GM12875 (cell line): ENCODE results near the gene SLC25A48.

Experiments used
- H3K4me3 ChIP-seq: one replicate; pipeline ENCODE4 v1.5.1; 2011; ENCODE audit warnings: low read depth, low read length, control low read depth
- TF ChIP-seq, protein P1 (sequence below): IDR thresholded peaks from 2 replicates; pipeline ENCODE4 v1.5.1; 2011; ENCODE audit warnings: low read depth, mild to moderate bottlenecking, control low read depth, inconsistent platforms, low read length, moderate library complexity, borderline replicate concordance; ENCODE audit not compliant: insufficient read depth

Gene SLC25A48

DNA sequence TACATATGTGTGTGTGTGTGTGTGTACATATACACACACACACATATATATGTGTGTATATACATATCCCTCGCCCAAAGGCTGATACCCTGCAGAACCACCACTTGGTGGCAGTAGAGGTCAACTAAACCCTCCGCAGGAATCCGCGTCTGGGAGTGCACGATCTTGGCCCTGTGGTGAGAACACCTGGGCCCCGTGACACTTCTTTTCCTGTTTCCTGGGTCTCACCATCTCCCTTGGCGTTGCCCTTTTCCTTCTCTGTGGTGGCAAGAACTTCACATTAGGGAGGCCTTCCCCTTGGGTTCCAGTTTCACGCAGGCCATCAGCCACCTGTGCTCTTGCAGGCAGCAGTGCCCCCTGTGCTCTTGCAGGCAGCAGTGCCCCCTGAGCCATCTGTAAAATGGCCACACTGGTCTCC, 53.0 kb downstream of the SLC25A48 start:
- TF ChIP-seq, protein P1, sequence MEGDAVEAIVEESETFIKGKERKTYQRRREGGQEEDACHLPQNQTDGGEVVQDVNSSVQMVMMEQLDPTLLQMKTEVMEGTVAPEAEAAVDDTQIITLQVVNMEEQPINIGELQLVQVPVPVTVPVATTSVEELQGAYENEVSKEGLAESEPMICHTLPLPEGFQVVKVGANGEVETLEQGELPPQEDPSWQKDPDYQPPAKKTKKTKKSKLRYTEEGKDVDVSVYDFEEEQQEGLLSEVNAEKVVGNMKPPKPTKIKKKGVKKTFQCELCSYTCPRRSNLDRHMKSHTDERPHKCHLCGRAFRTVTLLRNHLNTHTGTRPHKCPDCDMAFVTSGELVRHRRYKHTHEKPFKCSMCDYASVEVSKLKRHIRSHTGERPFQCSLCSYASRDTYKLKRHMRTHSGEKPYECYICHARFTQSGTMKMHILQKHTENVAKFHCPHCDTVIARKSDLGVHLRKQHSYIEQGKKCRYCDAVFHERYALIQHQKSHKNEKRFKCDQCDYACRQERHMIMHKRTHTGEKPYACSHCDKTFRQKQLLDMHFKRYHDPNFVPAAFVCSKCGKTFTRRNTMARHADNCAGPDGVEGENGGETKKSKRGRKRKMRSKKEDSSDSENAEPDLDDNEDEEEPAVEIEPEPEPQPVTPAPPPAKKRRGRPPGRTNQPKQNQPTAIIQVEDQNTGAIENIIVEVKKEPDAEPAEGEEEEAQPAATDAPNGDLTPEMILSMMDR: peak; percentile 69
- H3K4me3 ChIP-seq: no peak overlapping the region

DNA sequence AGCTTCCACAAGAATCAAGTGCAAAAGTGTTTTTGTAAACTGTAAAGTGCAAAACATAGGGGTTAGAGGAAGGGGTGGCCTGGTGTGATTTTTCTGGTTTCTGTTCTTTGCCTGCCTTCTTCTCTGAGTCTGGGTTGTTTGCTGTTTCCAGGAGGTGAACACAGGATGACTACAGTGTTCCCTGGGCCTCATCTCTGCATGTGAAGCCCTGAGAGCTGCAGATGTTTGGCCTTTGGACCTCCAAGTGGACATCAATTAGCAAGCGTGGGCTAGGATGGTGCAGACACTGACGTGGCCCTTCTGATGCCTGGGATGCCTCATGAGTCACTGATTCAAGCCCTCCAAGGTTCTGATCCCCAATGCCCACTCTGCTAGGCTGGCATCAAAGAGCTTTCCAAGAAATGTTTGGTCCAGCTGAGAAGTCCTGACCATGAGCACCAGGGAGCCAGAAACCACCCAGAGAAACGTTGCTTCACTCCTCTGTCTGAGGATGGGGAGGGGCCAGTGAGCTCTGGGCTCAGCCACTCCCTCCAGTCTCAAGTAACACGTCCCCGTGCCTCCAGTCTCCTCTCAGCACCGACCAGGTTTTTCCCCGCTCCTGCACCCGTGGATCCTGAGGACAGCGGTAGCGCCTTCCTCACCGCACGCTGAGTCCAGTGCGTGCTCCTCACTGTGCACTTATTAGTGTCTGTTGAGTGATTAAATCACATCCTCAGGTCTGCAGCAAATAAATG, 53.6 kb downstream of the SLC25A48 start:
- TF ChIP-seq, protein P1: no peak
- H3K4me3 ChIP-seq: no peak overlapping the region

DNA sequence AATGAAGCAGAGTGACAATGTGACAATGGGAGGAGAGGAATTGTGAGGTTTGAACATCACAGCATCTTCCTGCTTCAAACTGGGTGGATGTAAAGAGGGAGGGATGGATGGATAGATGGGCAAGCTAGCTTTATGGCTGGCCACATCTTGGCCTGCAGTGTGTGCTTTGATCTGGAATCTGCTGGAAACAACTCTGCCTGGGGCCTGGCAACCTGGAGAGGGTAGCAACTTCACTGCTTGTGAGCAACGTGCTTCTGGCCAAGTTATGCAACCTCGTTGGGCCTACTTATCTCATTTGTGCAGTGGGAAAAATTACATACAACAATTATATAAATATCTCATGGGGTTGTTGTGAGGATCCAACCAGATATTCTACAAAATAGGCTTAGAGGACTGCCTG, 55.8 kb downstream of the SLC25A48 start:
- TF ChIP-seq, protein P1: no peak
- no peak overlapping the region for H3K4me3 ChIP-seq

DNA sequence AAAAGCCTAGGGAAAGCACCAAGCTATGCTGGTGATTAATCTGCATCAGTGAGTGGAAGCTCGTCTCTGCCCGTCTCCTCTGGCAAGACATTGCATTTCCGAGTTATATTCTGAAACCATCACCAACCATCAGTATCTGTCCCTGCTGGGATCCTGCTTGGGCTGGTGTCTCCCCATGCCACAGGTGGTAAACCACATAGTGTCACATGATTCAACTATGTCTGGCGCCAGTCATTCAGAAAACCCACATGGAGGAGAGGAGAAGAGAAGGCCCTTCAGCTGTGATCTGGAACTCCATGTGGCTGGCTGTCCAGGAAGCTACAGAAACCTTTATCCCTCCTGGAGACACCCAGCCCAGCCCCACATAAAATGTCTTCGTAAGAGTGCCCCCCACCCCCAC, 56.4 kb downstream of the SLC25A48 start:
- no peak overlapping the region for H3K4me3 ChIP-seq
- TF ChIP-seq, protein P1: no peak

DNA sequence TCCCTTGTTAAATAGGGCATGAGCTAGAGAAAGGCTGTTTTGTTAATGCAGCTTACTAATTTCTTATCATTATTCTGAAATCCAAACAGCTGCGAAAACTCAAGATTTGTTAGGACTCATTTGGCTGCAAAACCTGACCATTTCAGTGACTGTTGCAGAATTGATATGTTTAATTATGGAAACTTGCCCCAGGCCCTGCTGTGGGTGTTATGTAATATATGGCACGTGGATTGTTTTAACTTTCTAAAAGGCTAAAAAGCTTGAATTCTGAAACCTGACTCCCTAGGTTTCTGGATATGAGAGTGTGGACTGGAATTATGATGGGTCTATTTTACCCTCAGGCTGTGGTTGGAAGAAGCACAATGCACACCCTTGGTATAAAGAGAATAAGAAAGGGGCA, 56.8 kb downstream of the SLC25A48 start:
- H3K4me3 ChIP-seq: no peak overlapping the region
- TF ChIP-seq, protein P1: no peak

DNA sequence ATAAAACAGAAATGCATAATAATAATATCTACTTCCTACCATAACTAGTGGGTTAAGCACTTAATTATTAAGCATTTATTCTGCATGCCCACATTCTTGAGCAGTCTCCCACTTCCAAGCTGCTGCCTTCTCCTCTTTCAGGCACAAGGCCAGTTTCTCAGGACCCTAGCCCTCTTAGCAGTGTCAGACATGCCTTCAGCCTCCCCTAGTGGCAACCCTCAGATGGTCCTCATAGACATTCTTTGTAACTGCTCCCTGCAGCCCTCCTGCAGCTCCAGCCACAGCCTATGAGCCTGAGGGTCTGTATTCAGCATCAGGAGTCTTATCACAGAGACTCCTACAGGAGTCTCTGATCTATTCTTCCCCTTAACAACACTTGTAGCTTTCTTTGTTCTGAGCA, 57.3 kb downstream of the SLC25A48 start:
- H3K4me3 ChIP-seq: no peak overlapping the region
- TF ChIP-seq, protein P1: no peak

DNA sequence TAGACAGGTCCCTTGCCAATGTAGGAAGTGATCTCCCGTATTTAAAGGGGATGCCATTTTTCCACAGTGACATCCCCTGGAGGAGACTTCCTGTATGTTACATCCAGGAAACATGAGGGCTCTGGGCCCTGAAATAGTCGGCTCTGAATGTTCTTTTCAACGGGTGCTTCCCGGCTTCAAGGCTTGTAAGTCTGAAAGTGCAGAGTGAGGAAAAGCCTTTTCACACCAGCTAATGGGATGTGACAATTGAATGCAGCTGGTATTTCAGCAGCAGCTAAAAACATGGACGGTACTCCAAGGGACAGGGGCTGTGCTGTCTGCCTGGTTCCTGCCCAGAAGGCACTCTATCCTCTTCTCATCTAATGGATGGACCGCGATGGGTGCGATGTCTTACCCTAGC, 59.8 kb downstream of the SLC25A48 start:
- TF ChIP-seq, protein P1: no peak
- no peak overlapping the region for H3K4me3 ChIP-seq
